Stimulated activated CD4-positive, alpha-beta T cell treated with anti-CD3 and anti-CD28 coated beads, Interleukin-2, amount 100 ng/mL, for 48 hours (primary cell): ENCODE results near the gene OBP2A.
"Not testable (repeated sequence)": the region's sequence is repeated elsewhere in the genome, so short reads cannot be mapped to it uniquely, and the experiment has no call there.

Experiments
- DNase-seq, 2 donors: peaks; one replicate each; pipeline ENCODE4 v3.0.0-alpha.2; 2020

OBP2A gene

GRCh38 chr9:135526730-135527571 is 19.0 kb upstream of the OBP2A start:
- DNase-seq = no peak

GRCh38 chr9:135528842-135529435 is 17.0 kb upstream of the OBP2A start:
- DNase-seq = not testable (repeated sequence)

- no peak for DNase-seq
Observed at GRCh38 chr9:135530146-135530545, 15.8 kb upstream of the OBP2A start.

GRCh38 chr9:135531096-135531495 is 14.8 kb upstream of the OBP2A start:
- no peak for DNase-seq

GRCh38 chr9:135533113-135533512 is 12.8 kb upstream of the OBP2A start:
- DNase-seq = no peak

- no peak for DNase-seq
Observed at GRCh38 chr9:135533674-135534073, 12.3 kb upstream of the OBP2A start.

- DNase-seq = not testable (repeated sequence)
Observed at GRCh38 chr9:135534192-135534711, 11.7 kb upstream of the OBP2A start.

- DNase-seq = not testable (repeated sequence)
Observed at GRCh38 chr9:135534826-135535225, 11.1 kb upstream of the OBP2A start.

- DNase-seq = not testable (repeated sequence)
Observed at GRCh38 chr9:135535631-135536030, 10.3 kb upstream of the OBP2A start.

- no peak for DNase-seq
Observed at GRCh38 chr9:135536216-135536615, 9.7 kb upstream of the OBP2A start.

GRCh38 chr9:135543262-135543894 is 2.5 kb upstream of the OBP2A start:
- not testable (repeated sequence) for DNase-seq

GRCh38 chr9:135544981-135545635 is 818 bp upstream of the OBP2A start:
- DNase-seq = no peak

- DNase-seq = not testable (repeated sequence)
Observed at GRCh38 chr9:135546792-135547617, 1.1 kb downstream of the OBP2A start.

GRCh38 chr9:135547756-135548736 is 2.1 kb downstream of the OBP2A start:
- DNase-seq = no peak

GRCh38 chr9:135549478-135550343 is 3.8 kb downstream of the OBP2A start:
- not testable (repeated sequence) for DNase-seq

GRCh38 chr9:135550344-135550918 is 4.5 kb downstream of the OBP2A start:
- DNase-seq = no peak

GRCh38 chr9:135551031-135551430 is 5.1 kb downstream of the OBP2A start:
- no peak for DNase-seq

GRCh38 chr9:135551456-135551855 is 5.5 kb downstream of the OBP2A start:
- no peak for DNase-seq

- DNase-seq = no peak
Observed at GRCh38 chr9:135552021-135552697, 6.2 kb downstream of the OBP2A start.
